HL-60 (cell line): ENCODE measurements around the gene KCTD5.

ENCODE experiments used
- DNase-seq, 2 experiments: peaks; one replicate each; pipeline ENCODE4 v3.0.0-alpha.2; 2010 to 2020; ENCODE audit warnings: low read depth in 1 of 2, low spot score in 1 of 2
- H3K27ac ChIP-seq: fragments of 250-450 bp; sonication (Bioruptor Pico); replicated peaks from 2 replicates; pipeline ENCODE4 v1.5.1; 2020; ENCODE audit warnings: mild to moderate bottlenecking, moderate library complexity
- H3K27me3 ChIP-seq: fragments of 250-450 bp; sonication (Bioruptor Pico); 2 replicates; pipeline ENCODE4 v1.5.1; 2021; ENCODE audit warnings: mild to moderate bottlenecking, moderate library complexity; ENCODE audit not compliant: insufficient read depth, poor library complexity, severe bottlenecking
- H3K4me3 ChIP-seq: replicated peaks from 2 replicates; pipeline ENCODE4 v1.5.1; 2011; ENCODE audit warnings: mild to moderate bottlenecking, control low read depth, low read length; ENCODE audit not compliant: insufficient read depth
- CTCF ChIP-seq: IDR thresholded peaks from one replicate; pipeline ENCODE4 v1.5.1; 2011; ENCODE audit warnings: low read length, control low read depth, inconsistent platforms; ENCODE audit not compliant: insufficient read depth
- GABPA ChIP-seq: IDR thresholded peaks from 2 replicates; pipeline ENCODE4 v1.6.1; 2012; ENCODE audit warnings: low read depth
- POLR2AphosphoS5 ChIP-seq: IDR thresholded peaks from 2 replicates; pipeline ENCODE4 v1.6.1; 2012; ENCODE audit warnings: low read depth
- REST ChIP-seq: IDR thresholded peaks from 2 replicates; pipeline ENCODE4 v1.6.1; 2012; ENCODE audit warnings: low read depth; ENCODE audit not compliant: insufficient replicate concordance
- SPI1 ChIP-seq: IDR thresholded peaks from 2 replicates; pipeline ENCODE4 v1.6.1; 2012; ENCODE audit warnings: low read depth, mild to moderate bottlenecking, borderline replicate concordance

KCTD5 gene

GRCh38 chr16:2710021-2710710 is 27.8 kb downstream of the KCTD5 start:
- no peak overlapping the region for H3K4me3 ChIP-seq
- no peak for DNase-seq
- no peak for TF ChIP-seq CTCF
- no peak for TF ChIP-seq REST
- TF ChIP-seq SPI1: no peak
- TF ChIP-seq POLR2AphosphoS5: no peak
- TF ChIP-seq GABPA: no peak
- no peak overlapping the region for H3K27ac ChIP-seq
- no peaks in the 10 kb centered on the region for H3K27me3 ChIP-seq

GRCh38 chr16:2710711-2711231 is 28.4 kb downstream of the KCTD5 start:
- no peak for DNase-seq
- Histone ChIP-seq H3K4me3 (no peak overlapping the region), H3K27me3 (no peaks in the 10 kb centered on the region), H3K27ac (no peak overlapping the region)
- no peak for TF ChIP-seq GABPA
- no peak for TF ChIP-seq POLR2AphosphoS5
- no peak for TF ChIP-seq CTCF
- no peak for TF ChIP-seq REST
- no peak for TF ChIP-seq SPI1

GRCh38 chr16:2711370-2712062 is 29.2 kb downstream of the KCTD5 start:
- no peak for DNase-seq
- H3K27ac ChIP-seq: no peak overlapping the region
- no peak overlapping the region for H3K4me3 ChIP-seq
- H3K27me3 ChIP-seq: no peaks in the 10 kb centered on the region
- TF ChIP-seq REST: no peak
- TF ChIP-seq SPI1: no peak
- TF ChIP-seq CTCF: no peak
- TF ChIP-seq POLR2AphosphoS5: no peak
- no peak for TF ChIP-seq GABPA
